PFSK-1 (cell line): ENCODE results near the gene PURB.

Source experiments
- POLR2AphosphoS5 ChIP-seq: IDR thresholded peaks from 2 replicates; pipeline ENCODE4 v1.6.1; 2012; ENCODE audit warnings: low read depth, mild to moderate bottlenecking, control low read depth, low read length, moderate library complexity
- SIN3A ChIP-seq: IDR thresholded peaks from 2 replicates; pipeline ENCODE4 v1.6.1; 2012; ENCODE audit warnings: mild to moderate bottlenecking, low read length, moderate library complexity, borderline replicate concordance; ENCODE audit not compliant: insufficient read depth
- TF ChIP-seq, protein P1 (sequence below), 2 experiments: IDR thresholded peaks; 2 replicates each; pipeline versions ENCODE4 v1.6.1 to v1.8.0; 2011 to 2012; ENCODE audit warnings: low read depth in 2 of 2, low read length in 2 of 2, control low read depth in 1 of 2, inconsistent platforms in 1 of 2, mild to moderate bottlenecking in 1 of 2, moderate library complexity in 1 of 2; ENCODE audit not compliant: insufficient read depth in 1 of 2

DNA sequence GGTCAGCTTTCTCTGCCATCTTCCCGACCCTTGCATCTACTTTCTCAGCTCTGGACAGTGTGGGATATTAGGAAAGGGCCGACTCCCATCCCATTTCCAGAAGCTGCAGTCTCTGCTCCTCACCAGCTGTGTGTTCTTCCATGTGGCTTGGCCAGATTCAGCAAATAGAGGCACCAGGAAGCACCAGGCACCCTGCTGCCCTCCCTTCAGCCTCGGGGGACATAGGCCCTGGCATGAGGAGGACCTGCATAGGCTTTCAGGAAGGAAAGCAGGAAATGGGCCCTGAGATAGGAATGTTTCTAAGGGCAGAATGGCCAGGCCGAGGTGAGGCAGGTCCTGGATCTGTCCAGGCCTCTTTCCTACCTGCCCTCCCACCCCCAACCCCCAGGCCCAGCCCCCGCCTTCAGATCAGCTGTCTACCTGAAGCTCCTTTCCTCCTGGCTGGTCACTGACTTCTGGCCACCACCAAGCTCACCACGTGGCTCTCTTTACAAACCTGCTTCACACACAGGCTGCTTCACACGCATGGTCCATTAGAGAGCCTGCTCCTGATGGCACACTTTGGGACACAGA, 27.5 kb upstream of the PURB start:
- TF ChIP-seq, protein P1, sequence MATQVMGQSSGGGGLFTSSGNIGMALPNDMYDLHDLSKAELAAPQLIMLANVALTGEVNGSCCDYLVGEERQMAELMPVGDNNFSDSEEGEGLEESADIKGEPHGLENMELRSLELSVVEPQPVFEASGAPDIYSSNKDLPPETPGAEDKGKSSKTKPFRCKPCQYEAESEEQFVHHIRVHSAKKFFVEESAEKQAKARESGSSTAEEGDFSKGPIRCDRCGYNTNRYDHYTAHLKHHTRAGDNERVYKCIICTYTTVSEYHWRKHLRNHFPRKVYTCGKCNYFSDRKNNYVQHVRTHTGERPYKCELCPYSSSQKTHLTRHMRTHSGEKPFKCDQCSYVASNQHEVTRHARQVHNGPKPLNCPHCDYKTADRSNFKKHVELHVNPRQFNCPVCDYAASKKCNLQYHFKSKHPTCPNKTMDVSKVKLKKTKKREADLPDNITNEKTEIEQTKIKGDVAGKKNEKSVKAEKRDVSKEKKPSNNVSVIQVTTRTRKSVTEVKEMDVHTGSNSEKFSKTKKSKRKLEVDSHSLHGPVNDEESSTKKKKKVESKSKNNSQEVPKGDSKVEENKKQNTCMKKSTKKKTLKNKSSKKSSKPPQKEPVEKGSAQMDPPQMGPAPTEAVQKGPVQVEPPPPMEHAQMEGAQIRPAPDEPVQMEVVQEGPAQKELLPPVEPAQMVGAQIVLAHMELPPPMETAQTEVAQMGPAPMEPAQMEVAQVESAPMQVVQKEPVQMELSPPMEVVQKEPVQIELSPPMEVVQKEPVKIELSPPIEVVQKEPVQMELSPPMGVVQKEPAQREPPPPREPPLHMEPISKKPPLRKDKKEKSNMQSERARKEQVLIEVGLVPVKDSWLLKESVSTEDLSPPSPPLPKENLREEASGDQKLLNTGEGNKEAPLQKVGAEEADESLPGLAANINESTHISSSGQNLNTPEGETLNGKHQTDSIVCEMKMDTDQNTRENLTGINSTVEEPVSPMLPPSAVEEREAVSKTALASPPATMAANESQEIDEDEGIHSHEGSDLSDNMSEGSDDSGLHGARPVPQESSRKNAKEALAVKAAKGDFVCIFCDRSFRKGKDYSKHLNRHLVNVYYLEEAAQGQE (IDR thresholded peaks at IDR 0.05; ENCODE audit: insufficient read depth in 1 of 2, low read depth in 2 of 2, low read length in 2 of 2): no peak
- TF ChIP-seq POLR2AphosphoS5 (no peak), SIN3A (no peak)
